PFSK-1 (cell line): ENCODE measurements around the gene KRT71.

Experiments
- FOXP2 ChIP-seq: optimal IDR thresholded peaks from 2 replicates; pipeline ENCODE3; 2011; ENCODE audit warnings: borderline replicate concordance, control low read depth, inconsistent platforms; ENCODE audit not compliant: insufficient read depth; ENCODE audit errors: extremely low read length, extremely low read depth
- POLR2AphosphoS5 ChIP-seq: IDR thresholded peaks from 2 replicates; pipeline ENCODE4 v1.6.1; 2012; ENCODE audit warnings: low read depth, mild to moderate bottlenecking, control low read depth, low read length, moderate library complexity
- SIN3A ChIP-seq: IDR thresholded peaks from 2 replicates; pipeline ENCODE4 v1.6.1; 2012; ENCODE audit warnings: mild to moderate bottlenecking, low read length, moderate library complexity, borderline replicate concordance; ENCODE audit not compliant: insufficient read depth
- TAF1 ChIP-seq: IDR thresholded peaks from 2 replicates; pipeline ENCODE4 v1.6.1; 2012; ENCODE audit warnings: low read length, control low read depth, borderline replicate concordance; ENCODE audit not compliant: insufficient read depth
- TF ChIP-seq, protein P1 (sequence below), 2 experiments: IDR thresholded peaks; 2 replicates each; pipeline versions ENCODE4 v1.6.1 to v1.8.0; 2011 to 2012; ENCODE audit warnings: low read depth in 2 of 2, low read length in 2 of 2, control low read depth in 1 of 2, inconsistent platforms in 1 of 2, mild to moderate bottlenecking in 1 of 2, moderate library complexity in 1 of 2; ENCODE audit not compliant: insufficient read depth in 1 of 2

The KRT71 gene

GRCh38 chr12:52577316-52577715, 24.4 kb upstream of the KRT71 start:
- no peak for TF ChIP-seq SIN3A
- TF ChIP-seq, protein P1, sequence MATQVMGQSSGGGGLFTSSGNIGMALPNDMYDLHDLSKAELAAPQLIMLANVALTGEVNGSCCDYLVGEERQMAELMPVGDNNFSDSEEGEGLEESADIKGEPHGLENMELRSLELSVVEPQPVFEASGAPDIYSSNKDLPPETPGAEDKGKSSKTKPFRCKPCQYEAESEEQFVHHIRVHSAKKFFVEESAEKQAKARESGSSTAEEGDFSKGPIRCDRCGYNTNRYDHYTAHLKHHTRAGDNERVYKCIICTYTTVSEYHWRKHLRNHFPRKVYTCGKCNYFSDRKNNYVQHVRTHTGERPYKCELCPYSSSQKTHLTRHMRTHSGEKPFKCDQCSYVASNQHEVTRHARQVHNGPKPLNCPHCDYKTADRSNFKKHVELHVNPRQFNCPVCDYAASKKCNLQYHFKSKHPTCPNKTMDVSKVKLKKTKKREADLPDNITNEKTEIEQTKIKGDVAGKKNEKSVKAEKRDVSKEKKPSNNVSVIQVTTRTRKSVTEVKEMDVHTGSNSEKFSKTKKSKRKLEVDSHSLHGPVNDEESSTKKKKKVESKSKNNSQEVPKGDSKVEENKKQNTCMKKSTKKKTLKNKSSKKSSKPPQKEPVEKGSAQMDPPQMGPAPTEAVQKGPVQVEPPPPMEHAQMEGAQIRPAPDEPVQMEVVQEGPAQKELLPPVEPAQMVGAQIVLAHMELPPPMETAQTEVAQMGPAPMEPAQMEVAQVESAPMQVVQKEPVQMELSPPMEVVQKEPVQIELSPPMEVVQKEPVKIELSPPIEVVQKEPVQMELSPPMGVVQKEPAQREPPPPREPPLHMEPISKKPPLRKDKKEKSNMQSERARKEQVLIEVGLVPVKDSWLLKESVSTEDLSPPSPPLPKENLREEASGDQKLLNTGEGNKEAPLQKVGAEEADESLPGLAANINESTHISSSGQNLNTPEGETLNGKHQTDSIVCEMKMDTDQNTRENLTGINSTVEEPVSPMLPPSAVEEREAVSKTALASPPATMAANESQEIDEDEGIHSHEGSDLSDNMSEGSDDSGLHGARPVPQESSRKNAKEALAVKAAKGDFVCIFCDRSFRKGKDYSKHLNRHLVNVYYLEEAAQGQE (IDR thresholded peaks at IDR 0.05; ENCODE audit: insufficient read depth in 1 of 2, low read depth in 2 of 2, low read length in 2 of 2): no peak
- no peak for TF ChIP-seq POLR2AphosphoS5
- TF ChIP-seq TAF1: no peak
- TF ChIP-seq FOXP2: no peak

DNA sequence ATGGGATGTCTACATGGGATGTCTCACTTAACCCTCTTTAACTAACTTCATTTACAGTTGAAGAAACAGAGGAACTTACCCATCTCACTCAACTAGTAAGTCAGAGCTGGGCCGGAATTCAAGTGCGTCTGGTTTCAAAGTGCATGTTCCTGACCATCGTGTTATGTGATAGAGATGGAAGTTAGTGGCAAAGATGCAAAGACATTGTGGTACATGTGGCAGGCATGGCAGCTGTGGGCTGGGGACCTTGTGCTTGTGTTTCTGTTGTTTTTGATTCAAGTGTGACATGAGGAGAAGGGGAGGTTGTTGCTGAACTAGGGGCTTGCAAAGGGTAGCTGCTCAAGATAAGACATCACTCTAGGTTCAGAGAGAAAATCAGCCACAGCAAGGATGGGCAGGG, 23.0 kb upstream of the KRT71 start:
- no peak for TF ChIP-seq POLR2AphosphoS5
- TF ChIP-seq TAF1: no peak
- TF ChIP-seq, protein P1 (IDR thresholded peaks at IDR 0.05; ENCODE audit: insufficient read depth in 1 of 2, low read depth in 2 of 2, low read length in 2 of 2): no peak
- no peak for TF ChIP-seq FOXP2
- TF ChIP-seq SIN3A: no peak

GRCh38 chr12:52575256-52575655, 22.3 kb upstream of the KRT71 start:
- TF ChIP-seq, protein P1 (IDR thresholded peaks at IDR 0.05; ENCODE audit: insufficient read depth in 1 of 2, low read depth in 2 of 2, low read length in 2 of 2): no peak
- TF ChIP-seq TAF1: no peak
- TF ChIP-seq SIN3A: no peak
- no peak for TF ChIP-seq FOXP2
- TF ChIP-seq POLR2AphosphoS5: no peak

- TF ChIP-seq FOXP2: no peak
- TF ChIP-seq, protein P1 (IDR thresholded peaks at IDR 0.05; ENCODE audit: insufficient read depth in 1 of 2, low read depth in 2 of 2, low read length in 2 of 2): no peak
- TF ChIP-seq TAF1: no peak
- TF ChIP-seq SIN3A: no peak
- no peak for TF ChIP-seq POLR2AphosphoS5
Measured at GRCh38 chr12:52573743-52574142, 20.8 kb upstream of the KRT71 start, which contains the start of gene KRT74. Gene KRT74, minus strand, starts transcription at chr12:52573843. Its CDS starts 66 bp downstream, at chr12:52573777.

DNA sequence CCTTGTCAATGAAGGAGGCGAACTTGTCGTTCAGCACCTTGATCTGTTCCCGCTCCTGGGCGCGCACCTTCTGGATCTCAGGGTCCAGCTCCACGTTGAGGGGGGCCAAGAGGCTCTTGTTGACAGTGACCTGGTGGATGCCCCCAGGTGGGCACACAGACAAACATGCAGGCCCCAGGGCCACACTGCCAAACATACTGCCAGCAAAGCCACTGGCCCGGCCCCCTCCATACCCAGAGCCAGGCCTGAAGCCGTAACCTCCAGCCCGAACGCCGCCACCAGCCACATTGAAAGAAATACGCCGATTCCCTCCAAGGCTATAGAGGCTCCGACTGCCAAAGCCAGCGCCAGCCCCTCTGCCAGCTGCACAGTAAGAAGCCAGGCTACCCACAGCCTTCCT, 20.4 kb upstream of the KRT71 start:
- no peak for TF ChIP-seq TAF1
- TF ChIP-seq SIN3A: no peak
- no peak for TF ChIP-seq POLR2AphosphoS5
- TF ChIP-seq, protein P1 (IDR thresholded peaks at IDR 0.05; ENCODE audit: insufficient read depth in 1 of 2, low read depth in 2 of 2, low read length in 2 of 2): no peak
- no peak for TF ChIP-seq FOXP2
